HEK293 (cell line): Measurements from ENCODE around the gene CABCOCO1.
A peak's percentile ranks its signal among the peaks of the same experiment; 100 is the strongest.

Experiments used
- BCL11B ChIP-seq: fragments of 450-650 bp; formaldehyde crosslinking; IDR thresholded peaks from 2 replicates; pipeline ENCODE4 v1.5.1; 2016; ENCODE audit warnings: low read depth, missing biosample characterization, missing genetic modification characterization
- CTCF ChIP-seq: fragments of 450-650 bp; formaldehyde crosslinking; IDR thresholded peaks from 2 replicates; pipeline ENCODE4 v1.5.1; 2016; ENCODE audit warnings: missing biosample characterization, missing genetic modification characterization
- ELK4 ChIP-seq: IDR thresholded peaks from 2 replicates; pipeline ENCODE4 v1.6.1; 2011; ENCODE audit warnings: mild to moderate bottlenecking, low read depth, low read length, borderline replicate concordance
- GLIS2 ChIP-seq: fragments of 450-650 bp; formaldehyde crosslinking; IDR thresholded peaks from 2 replicates; pipeline ENCODE4 v1.5.1; 2016; ENCODE audit warnings: missing biosample characterization, missing genetic modification characterization
- HOXC10 ChIP-seq: sonication (generic); formaldehyde crosslinking; IDR thresholded peaks from 2 replicates; pipeline ENCODE4 v1.8.1; 2023; ENCODE audit warnings: mild to moderate bottlenecking, missing genetic modification reagents
- PATZ1 ChIP-seq: fragments of 450-650 bp; formaldehyde crosslinking; IDR thresholded peaks from 2 replicates; pipeline ENCODE4 v1.5.1; 2016; ENCODE audit warnings: missing biosample characterization, missing genetic modification characterization
- PBX3 ChIP-seq: sonication (generic); formaldehyde crosslinking; IDR thresholded peaks from 2 replicates; pipeline ENCODE4 v1.8.1; 2022; ENCODE audit warnings: mild to moderate bottlenecking, moderate library complexity, missing genetic modification reagents
- SP2 ChIP-seq: fragments of 450-650 bp; formaldehyde crosslinking; IDR thresholded peaks from 2 replicates; pipeline ENCODE4 v1.5.1; 2016; ENCODE audit warnings: missing biosample characterization, missing genetic modification characterization
- ZFP37 ChIP-seq: fragments of 450-650 bp; formaldehyde crosslinking; IDR thresholded peaks from 2 replicates; pipeline ENCODE4 v1.5.1; 2016; ENCODE audit warnings: missing biosample characterization, missing genetic modification characterization
- ZNF10 ChIP-seq: fragments of 450-650 bp; formaldehyde crosslinking; IDR thresholded peaks from 2 replicates; pipeline ENCODE4 v1.5.1; 2017; ENCODE audit warnings: missing biosample characterization, missing genetic modification characterization
- ZNF114 ChIP-seq: fragments of 450-650 bp; formaldehyde crosslinking; IDR thresholded peaks from 2 replicates; pipeline ENCODE4 v1.5.0; 2017; ENCODE audit warnings: missing biosample characterization, missing genetic modification characterization
- ZNF146 ChIP-seq: fragments of 450-650 bp; formaldehyde crosslinking; IDR thresholded peaks from 2 replicates; pipeline ENCODE4 v1.5.1; 2016; ENCODE audit warnings: missing biosample characterization, missing genetic modification characterization
- ZNF169 ChIP-seq: fragments of 450-650 bp; formaldehyde crosslinking; IDR thresholded peaks from 2 replicates; pipeline ENCODE4 v1.5.1; 2016; ENCODE audit warnings: missing biosample characterization, missing genetic modification characterization
- ZNF19 ChIP-seq: fragments of 450-650 bp; formaldehyde crosslinking; IDR thresholded peaks from 2 replicates; pipeline ENCODE4; 2016; ENCODE audit warnings: missing biosample characterization, missing genetic modification characterization, low read depth
- ZNF223 ChIP-seq: fragments of 450-650 bp; formaldehyde crosslinking; IDR thresholded peaks from 2 replicates; pipeline ENCODE4 v1.5.1; 2016; ENCODE audit warnings: missing biosample characterization, missing genetic modification characterization
- ZNF23 ChIP-seq: fragments of 450-650 bp; formaldehyde crosslinking; IDR thresholded peaks from 2 replicates; pipeline ENCODE4 v1.5.1; 2016; ENCODE audit warnings: missing biosample characterization, missing genetic modification characterization, borderline replicate concordance
- ZNF24 ChIP-seq: fragments of 450-650 bp; formaldehyde crosslinking; IDR thresholded peaks from 2 replicates; pipeline ENCODE4 v1.5.1; 2016; ENCODE audit warnings: missing biosample characterization, missing genetic modification characterization
- ZNF274 ChIP-seq, 2 experiments: fragments of 200-500 bp in 1 of 2; fragments of 450-650 bp in 1 of 2; sonication (Bioruptor generic) in 1 of 2; formaldehyde crosslinking in 1 of 2; IDR thresholded peaks; 2 replicates each; pipeline versions ENCODE4 v1.5.1 to v1.6.1; 2014 to 2016; ENCODE audit warnings: borderline replicate concordance in 1 of 2, inconsistent platforms in 1 of 2, low read length in 1 of 2, missing biosample characterization in 1 of 2, missing genetic modification characterization in 1 of 2
- ZNF280D ChIP-seq: fragments of 450-650 bp; formaldehyde crosslinking; IDR thresholded peaks from 2 replicates; pipeline ENCODE4 v1.5.1; 2016; ENCODE audit warnings: missing biosample characterization, missing genetic modification characterization
- ZNF37A ChIP-seq: fragments of 450-650 bp; IDR thresholded peaks from 2 replicates; pipeline ENCODE4 v1.5.1; 2018; ENCODE audit warnings: missing biosample characterization, missing genetic modification characterization
- ZNF391 ChIP-seq: fragments of 450-650 bp; formaldehyde crosslinking; IDR thresholded peaks from 2 replicates; pipeline ENCODE4 v1.5.1; 2016; ENCODE audit warnings: low read depth, missing biosample characterization, missing genetic modification characterization, borderline replicate concordance
- ZNF423 ChIP-seq: fragments of 450-650 bp; formaldehyde crosslinking; IDR thresholded peaks from 2 replicates; pipeline ENCODE4 v1.5.1; 2016; ENCODE audit warnings: missing biosample characterization, missing genetic modification characterization
- ZNF433 ChIP-seq: fragments of 450-650 bp; formaldehyde crosslinking; IDR thresholded peaks from 2 replicates; pipeline ENCODE4 v1.5.1; 2016; ENCODE audit warnings: missing biosample characterization, missing genetic modification characterization, low read depth
- ZNF596 ChIP-seq: fragments of 450-650 bp; IDR thresholded peaks from 2 replicates; pipeline ENCODE4 v1.5.0; 2018; ENCODE audit warnings: missing biosample characterization, mild to moderate bottlenecking, missing genetic modification characterization, moderate library complexity
- ZNF654 ChIP-seq: fragments of 450-650 bp; formaldehyde crosslinking; IDR thresholded peaks from 2 replicates; pipeline ENCODE4 v1.5.1; 2016; ENCODE audit warnings: low read depth, missing biosample characterization, missing genetic modification characterization
- ZNF670 ChIP-seq: fragments of 450-650 bp; formaldehyde crosslinking; IDR thresholded peaks from 2 replicates; pipeline ENCODE4 v1.5.1; 2016; ENCODE audit warnings: missing biosample characterization, missing genetic modification characterization, low read depth
- ZNF692 ChIP-seq: fragments of 450-650 bp; formaldehyde crosslinking; IDR thresholded peaks from 2 replicates; pipeline ENCODE4 v1.5.1; 2016; ENCODE audit warnings: missing biosample characterization, missing genetic modification characterization
- ZSCAN18 ChIP-seq: fragments of 450-650 bp; formaldehyde crosslinking; IDR thresholded peaks from 2 replicates; pipeline ENCODE4 v1.5.1; 2016; ENCODE audit warnings: missing biosample characterization, missing genetic modification characterization

The CABCOCO1 gene

GRCh38 chr10:61628875-61629513 lies 33.7 kb upstream of the CABCOCO1 start (continued):
- no peak for TF ChIP-seq ZNF654 (tag by site-specific recombination)
- TF ChIP-seq PATZ1 (tag by site-specific recombination): no peak
- TF ChIP-seq HOXC10: no peak
- TF ChIP-seq ZNF596 (tag by site-specific recombination): no peak
- no peak for TF ChIP-seq ZNF10
- TF ChIP-seq SP2 (tag by site-specific recombination): no peak
- no peak for TF ChIP-seq ZNF274 (IDR thresholded peaks at IDR 0.05; ENCODE audit: low read length)
- TF ChIP-seq ZNF274 (tag by site-specific recombination; IDR thresholded peaks at IDR 0.05; ENCODE audit: borderline replicate concordance): no peak
- TF ChIP-seq ZNF692 (tag by site-specific recombination): no peak
- TF ChIP-seq ZNF670 (tag by site-specific recombination): no peak
- TF ChIP-seq ZFP37 (tag by site-specific recombination): 0 out of 2 replicates have a peak, but pooled peaks have one; percentile 67
- no peak for TF ChIP-seq ZSCAN18
- TF ChIP-seq ZNF433: no peak
- no peak for TF ChIP-seq ZNF19 (tag by site-specific recombination)
- TF ChIP-seq ZNF169 (tag by site-specific recombination): no peak
- no peak for TF ChIP-seq GLIS2 (tag by site-specific recombination)
- no peak for TF ChIP-seq BCL11B (tag by site-specific recombination)
- TF ChIP-seq ELK4: no peak
- no peak for TF ChIP-seq ZNF23 (tag by site-specific recombination)
- TF ChIP-seq ZNF37A: no peak
- TF ChIP-seq ZNF114 (tag by site-specific recombination): no peak
- TF ChIP-seq CTCF (tag by site-specific recombination): no peak
- TF ChIP-seq PBX3: no peak
- TF ChIP-seq ZNF24 (tag by site-specific recombination): no peak
- TF ChIP-seq ZNF280D (tag by site-specific recombination): no peak
- TF ChIP-seq ZNF223: no peak
- no peak for TF ChIP-seq ZNF423 (tag by site-specific recombination)
- TF ChIP-seq ZNF391 (tag by site-specific recombination): no peak
- TF ChIP-seq ZNF146 (tag by site-specific recombination): no peak
